ENCODE data around the gene TFAP2E. TPM values are rescaled to one million over a fixed set of nuclear protein-coding genes. Genes with fewer than 3 reads are reported as not detected.

The TFAP2E gene
- total RNA-seq, 3 donors from 2014 or later (not counting 1 experiment from before 2014, with no cell fraction given), result 6.6 to 7.3 (median 6.9) TPM

DNA sequence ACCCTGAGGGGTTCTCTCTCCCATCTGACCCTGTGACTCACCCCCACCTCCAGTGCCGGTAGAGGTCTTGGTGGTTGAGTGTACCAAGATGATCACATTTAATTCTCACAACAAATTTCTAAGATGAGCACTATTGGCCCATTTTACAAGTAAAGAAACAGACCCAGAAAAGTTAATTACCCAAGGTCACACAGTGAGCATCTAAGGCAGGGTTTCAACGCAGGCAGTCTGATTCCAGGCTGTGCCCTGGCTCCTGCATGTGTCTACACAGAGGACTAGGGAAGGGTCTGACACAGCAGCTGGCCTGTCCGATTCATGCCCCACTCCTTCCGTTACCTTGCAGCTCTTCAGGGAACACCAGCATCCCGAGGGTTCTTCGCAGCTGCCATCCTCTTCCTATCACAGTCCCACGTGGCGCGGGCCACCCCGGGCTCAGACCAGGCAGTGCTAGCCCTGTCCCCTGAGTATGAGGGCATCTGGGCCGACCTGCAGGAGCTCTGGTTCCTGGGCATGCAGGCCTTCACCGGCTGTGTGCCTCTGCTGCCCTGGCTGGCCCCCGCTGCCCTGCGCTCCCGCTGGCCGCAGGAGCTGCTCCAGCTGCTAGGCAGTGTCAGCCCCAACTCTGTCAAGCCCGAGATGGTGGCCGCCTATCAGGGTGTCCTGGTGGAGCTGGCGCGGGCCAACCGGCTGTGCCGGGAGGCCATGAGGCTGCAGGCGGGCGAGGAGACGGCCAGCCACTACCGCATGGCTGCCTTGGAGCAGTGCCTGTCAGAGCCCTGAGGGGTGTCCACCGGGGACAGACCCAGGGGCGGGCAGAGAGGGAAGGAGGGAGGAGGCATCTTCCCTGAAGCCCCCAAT lies 8.0 kb upstream of the TFAP2E start:
- Histone ChIP-seq H3K4me3 (ENCODE audit: low read length) (no peak overlapping the region), H3K27me3 (ENCODE audit: control insufficient read depth, insufficient read depth, low read length) (no peaks in the 10 kb centered on the region), H3K4me1 (ENCODE audit: control insufficient read depth, insufficient read depth, low read length) (peaks cover 8% of the 10 kb centered on the region), H3K9me3 (ENCODE audit: control insufficient read depth, insufficient read depth, low read length) (no peaks in the 10 kb centered on the region), H3K36me3 (ENCODE audit: control insufficient read depth, insufficient read depth, low read length) (peaks cover 2% of the 10 kb centered on the region), H3K27ac (ENCODE audit: low read length) (no peak overlapping the region)
- ATAC-seq (no peak), DNase-seq (no peak)
- 97% methylated on average over 25 of the region's 28 CpGs for WGBS (ENCODE audit: insufficient coverage)
- Mint-ChIP-seq H3K27me3 (ENCODE audit: low read depth in 2 of 2) (no peaks in the 10 kb centered on the region), H3K9me3 (no peaks in the 10 kb centered on the region), H3K36me3 (no peaks in the 10 kb centered on the region), H3K4me3 (no peak overlapping the region), H3K27ac (peak overlapping the region in 1 of 2 donors; percentile 82), H3K4me1 (peaks cover 20 to 49% of the 10 kb centered on the region in 2 donors)
- TF ChIP-seq, protein P1, sequence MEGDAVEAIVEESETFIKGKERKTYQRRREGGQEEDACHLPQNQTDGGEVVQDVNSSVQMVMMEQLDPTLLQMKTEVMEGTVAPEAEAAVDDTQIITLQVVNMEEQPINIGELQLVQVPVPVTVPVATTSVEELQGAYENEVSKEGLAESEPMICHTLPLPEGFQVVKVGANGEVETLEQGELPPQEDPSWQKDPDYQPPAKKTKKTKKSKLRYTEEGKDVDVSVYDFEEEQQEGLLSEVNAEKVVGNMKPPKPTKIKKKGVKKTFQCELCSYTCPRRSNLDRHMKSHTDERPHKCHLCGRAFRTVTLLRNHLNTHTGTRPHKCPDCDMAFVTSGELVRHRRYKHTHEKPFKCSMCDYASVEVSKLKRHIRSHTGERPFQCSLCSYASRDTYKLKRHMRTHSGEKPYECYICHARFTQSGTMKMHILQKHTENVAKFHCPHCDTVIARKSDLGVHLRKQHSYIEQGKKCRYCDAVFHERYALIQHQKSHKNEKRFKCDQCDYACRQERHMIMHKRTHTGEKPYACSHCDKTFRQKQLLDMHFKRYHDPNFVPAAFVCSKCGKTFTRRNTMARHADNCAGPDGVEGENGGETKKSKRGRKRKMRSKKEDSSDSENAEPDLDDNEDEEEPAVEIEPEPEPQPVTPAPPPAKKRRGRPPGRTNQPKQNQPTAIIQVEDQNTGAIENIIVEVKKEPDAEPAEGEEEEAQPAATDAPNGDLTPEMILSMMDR (IDR thresholded peaks at IDR 0.05), result peak; percentile 15
- intact Hi-C loops (cut with micrococcal nuclease), result loop anchor here (1.0 to 5.0 kb wide), 3 partner anchors 77 to 209 kb away; partner anchors contain the start of gene PSMB2

DNA sequence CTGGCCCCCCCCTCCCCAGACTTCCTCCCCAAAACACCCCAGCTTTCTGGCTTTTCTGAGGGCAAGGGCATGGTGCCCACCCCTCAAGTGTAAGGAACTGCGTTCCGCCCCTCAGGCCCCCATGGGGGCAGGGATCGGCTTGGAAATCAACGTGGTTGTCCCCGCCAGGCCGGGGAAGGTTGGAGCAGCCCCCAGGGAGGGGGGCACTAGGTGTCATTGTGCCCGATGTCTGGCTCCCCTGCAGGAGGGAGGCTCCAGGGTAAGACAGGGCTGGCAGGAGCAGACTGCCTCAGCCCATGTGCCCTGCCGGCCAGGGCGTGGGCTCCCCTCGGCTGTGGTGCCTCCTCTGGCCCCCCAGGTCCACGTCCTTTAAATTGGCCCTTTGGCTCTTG lies 7.4 kb upstream of the TFAP2E start:
- Histone ChIP-seq H3K4me1 (ENCODE audit: control insufficient read depth, insufficient read depth, low read length) (peaks cover 8% of the 10 kb centered on the region), H3K36me3 (ENCODE audit: control insufficient read depth, insufficient read depth, low read length) (peaks cover 2% of the 10 kb centered on the region), H3K27me3 (ENCODE audit: control insufficient read depth, insufficient read depth, low read length) (no peaks in the 10 kb centered on the region), H3K4me3 (ENCODE audit: low read length) (no peak overlapping the region), H3K27ac (ENCODE audit: low read length) (no peak overlapping the region), H3K9me3 (ENCODE audit: control insufficient read depth, insufficient read depth, low read length) (no peaks in the 10 kb centered on the region)
- Mint-ChIP-seq H3K27ac (no peak overlapping the region), H3K36me3 (no peaks in the 10 kb centered on the region), H3K4me3 (no peak overlapping the region), H3K27me3 (ENCODE audit: low read depth in 2 of 2) (no peaks in the 10 kb centered on the region), H3K9me3 (no peaks in the 10 kb centered on the region), H3K4me1 (peaks cover 20 to 55% of the 10 kb centered on the region in 2 donors)
- TF ChIP-seq, protein P1 (IDR thresholded peaks at IDR 0.05), result no peak
- DNase-seq (no peak), ATAC-seq (no peak)
- WGBS (ENCODE audit: insufficient coverage), result 97% methylated on average over 11 of the region's 11 CpGs
- intact Hi-C loops (cut with micrococcal nuclease), result loop anchor here (5.0 kb wide), 1 partner anchor 77 kb away; the partner anchor contains the start of gene PSMB2

DNA sequence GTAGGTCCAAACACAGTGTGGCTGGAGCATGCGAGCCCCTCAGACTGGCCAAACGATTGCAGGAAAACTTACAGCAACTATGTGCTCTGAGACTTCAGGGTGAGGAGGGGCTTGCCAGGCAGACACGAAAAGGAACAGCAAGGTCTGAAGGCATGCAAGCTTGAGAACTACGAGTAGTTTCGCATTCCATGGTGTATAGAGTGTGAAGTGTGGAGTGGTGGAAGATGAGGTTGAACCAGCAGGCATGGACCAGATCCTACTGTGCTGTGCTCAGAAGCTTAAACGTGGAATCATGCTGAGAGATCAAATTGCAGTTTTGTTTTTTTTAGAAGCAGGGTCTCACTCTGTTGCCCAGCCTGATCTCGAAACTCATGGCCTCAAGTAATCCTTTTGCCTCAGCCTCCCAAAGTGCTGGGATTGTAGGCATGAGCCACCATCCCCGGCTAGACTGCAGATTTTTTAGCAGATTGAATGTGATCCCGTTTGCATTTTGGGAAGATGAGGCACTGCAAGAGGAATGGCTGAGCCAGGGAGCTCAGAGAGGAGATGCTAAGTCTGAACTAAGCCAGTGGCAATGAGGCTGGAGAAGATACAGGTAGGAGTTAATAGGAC lies 5.1 kb upstream of the TFAP2E start:
- ATAC-seq, result no peak
- H3K9me3 Mint-ChIP-seq, result no peaks in the 10 kb centered on the region
- H3K4me1 Mint-ChIP-seq, result peaks cover 34 to 61% of the 10 kb centered on the region in 2 donors
- intact Hi-C loops (cut with micrococcal nuclease), result loop anchor here (5.0 kb wide), 1 partner anchor 74 kb away; the partner anchor contains the start of gene PSMB2
- Histone ChIP-seq H3K36me3 (ENCODE audit: control insufficient read depth, insufficient read depth, low read length) (peaks cover 2% of the 10 kb centered on the region), H3K4me3 (ENCODE audit: low read length) (no peak overlapping the region), H3K27ac (ENCODE audit: low read length) (no peak overlapping the region), H3K9me3 (ENCODE audit: control insufficient read depth, insufficient read depth, low read length) (no peaks in the 10 kb centered on the region), H3K27me3 (ENCODE audit: control insufficient read depth, insufficient read depth, low read length) (no peaks in the 10 kb centered on the region), H3K4me1 (ENCODE audit: control insufficient read depth, insufficient read depth, low read length) (peaks cover 15% of the 10 kb centered on the region)
- H3K27me3 Mint-ChIP-seq (ENCODE audit: low read depth in 2 of 2), result no peaks in the 10 kb centered on the region
- no peak overlapping the region for H3K27ac Mint-ChIP-seq
- H3K36me3 Mint-ChIP-seq, result no peaks in the 10 kb centered on the region
- 90% methylated on average over 9 of the region's 9 CpGs for WGBS (ENCODE audit: insufficient coverage)
- no peak overlapping the region for H3K4me3 Mint-ChIP-seq
- no peak for DNase-seq
- TF ChIP-seq, protein P1 (IDR thresholded peaks at IDR 0.05), result no peak

All from natural killer cell (primary cell).